NCI-H2196 treated with DMSO at 0.1 percent for 48 hours (cell line): Measurements from ENCODE around the gene FKBP5.
"Not testable (repeated sequence)": the region's sequence is repeated elsewhere in the genome, so short reads cannot be mapped to it uniquely, and the experiment has no call there.

Experiments
- DNase-seq: peaks from one replicate; lab custom pipeline; 2025; ENCODE audit not compliant: unreplicated experiment; lab: John Stamatoyannopoulos, UW

FKBP5 gene

GRCh38 chr6:35550437-35550836 lies 138.3 kb downstream of the FKBP5 start:
- no peak for DNase-seq

GRCh38 chr6:35547676-35548075 lies 141.0 kb downstream of the FKBP5 start:
- DNase-seq = no peak

GRCh38 chr6:35544769-35545361 lies 143.8 kb downstream of the FKBP5 start:
- DNase-seq = no peak

- DNase-seq = no peak
Observed at GRCh38 chr6:35543459-35544193, 145.1 kb downstream of the FKBP5 start.

- DNase-seq = no peak
Observed at GRCh38 chr6:35541836-35542235, 146.9 kb downstream of the FKBP5 start.

GRCh38 chr6:35539223-35539622 lies 149.5 kb downstream of the FKBP5 start:
- DNase-seq = no peak

- not testable (repeated sequence) for DNase-seq
Observed at GRCh38 chr6:35535847-35536246, 152.9 kb downstream of the FKBP5 start.

GRCh38 chr6:35534407-35535170 lies 154.1 kb downstream of the FKBP5 start:
- no peak for DNase-seq

GRCh38 chr6:35533981-35534380 lies 154.7 kb downstream of the FKBP5 start:
- no peak for DNase-seq

- DNase-seq = no peak
Observed at GRCh38 chr6:35532126-35532525, 156.6 kb downstream of the FKBP5 start.

- no peak for DNase-seq
Observed at GRCh38 chr6:35524380-35525020, 164.2 kb downstream of the FKBP5 start.
